Measurements from ENCODE around the gene ZNF576. TPM values are rescaled to one million over a fixed set of nuclear protein-coding genes. Genes with fewer than 3 reads are reported as not detected.
A peak's percentile ranks its signal among the peaks of the same experiment; 100 is the strongest.

ZNF576 gene
- total and polyA plus RNA-seq, 2 of the 13 experiments (the other 11 are each of a cell fraction or from before 2014, with no cell fraction given), result 7.2 to 9.6 TPM

- TF ChIP-seq ARID4A (CRISPR knock-in tag; IDR thresholded peaks at IDR 0.05; ENCODE audit: borderline replicate concordance), result peak; percentile 61; the same call in 1 of the 2 replicates
- no peak for TF ChIP-seq ZNF292 (CRISPR knock-in tag; IDR thresholded peaks at IDR 0.05; ENCODE audit: borderline replicate concordance, low read depth)
- TF ChIP-seq HOXA3 (CRISPR knock-in tag; IDR thresholded peaks at IDR 0.05), result 0 out of 2 replicates have a peak, but pooled peaks have one; percentile 15
- no peak for TF ChIP-seq ZBTB2 (CRISPR knock-in tag; IDR thresholded peaks at IDR 0.05; ENCODE audit: low read depth)
- TF ChIP-seq, protein P1, sequence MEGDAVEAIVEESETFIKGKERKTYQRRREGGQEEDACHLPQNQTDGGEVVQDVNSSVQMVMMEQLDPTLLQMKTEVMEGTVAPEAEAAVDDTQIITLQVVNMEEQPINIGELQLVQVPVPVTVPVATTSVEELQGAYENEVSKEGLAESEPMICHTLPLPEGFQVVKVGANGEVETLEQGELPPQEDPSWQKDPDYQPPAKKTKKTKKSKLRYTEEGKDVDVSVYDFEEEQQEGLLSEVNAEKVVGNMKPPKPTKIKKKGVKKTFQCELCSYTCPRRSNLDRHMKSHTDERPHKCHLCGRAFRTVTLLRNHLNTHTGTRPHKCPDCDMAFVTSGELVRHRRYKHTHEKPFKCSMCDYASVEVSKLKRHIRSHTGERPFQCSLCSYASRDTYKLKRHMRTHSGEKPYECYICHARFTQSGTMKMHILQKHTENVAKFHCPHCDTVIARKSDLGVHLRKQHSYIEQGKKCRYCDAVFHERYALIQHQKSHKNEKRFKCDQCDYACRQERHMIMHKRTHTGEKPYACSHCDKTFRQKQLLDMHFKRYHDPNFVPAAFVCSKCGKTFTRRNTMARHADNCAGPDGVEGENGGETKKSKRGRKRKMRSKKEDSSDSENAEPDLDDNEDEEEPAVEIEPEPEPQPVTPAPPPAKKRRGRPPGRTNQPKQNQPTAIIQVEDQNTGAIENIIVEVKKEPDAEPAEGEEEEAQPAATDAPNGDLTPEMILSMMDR (CRISPR knock-in tag; IDR thresholded peaks at IDR 0.05), result peak; percentile 95
- no peak for TF ChIP-seq TBP (CRISPR knock-in tag; IDR thresholded peaks at IDR 0.05)
- no peak for TF ChIP-seq THRA (CRISPR knock-in tag; IDR thresholded peaks at IDR 0.05; ENCODE audit: borderline replicate concordance)
- TF ChIP-seq ZNF713 (CRISPR knock-in tag; IDR thresholded peaks at IDR 0.05), result no peak
- no peak for TF ChIP-seq TFE3 (CRISPR knock-in tag; IDR thresholded peaks at IDR 0.05)
- no peak; the same call in 1 of the 2 replicates for TF ChIP-seq ZFY (CRISPR knock-in tag; IDR thresholded peaks at IDR 0.05)
- TF ChIP-seq ZNF777 (CRISPR knock-in tag; IDR thresholded peaks at IDR 0.05), result no peak
- peak; percentile 92 for TF ChIP-seq ZNF564 (CRISPR knock-in tag; IDR thresholded peaks at IDR 0.05)
- no peak for TF ChIP-seq ZNF660 (CRISPR knock-in tag; IDR thresholded peaks at IDR 0.05; ENCODE audit: borderline replicate concordance, low read depth)
- TF ChIP-seq NFIB (CRISPR knock-in tag; IDR thresholded peaks at IDR 0.05; ENCODE audit: borderline replicate concordance), result no peak
- TF ChIP-seq HNRNPH1 (optimal IDR thresholded peaks at IDR 0.05; ENCODE audit: low read depth, low read length), result no peak
- no peak for TF ChIP-seq ZSCAN21 (CRISPR knock-in tag; IDR thresholded peaks at IDR 0.05; ENCODE audit: borderline replicate concordance)
- TF ChIP-seq SMAD1 (CRISPR knock-in tag; IDR thresholded peaks at IDR 0.05; ENCODE audit: borderline replicate concordance, low read depth), result no peak
These were observed 1.4 kb upstream of the ZNF576 start (continued) for GRCh38 chr19:43594710-43595604.
